Activated T-helper 9 cell treated with anti-CD3 and anti-CD28 coated beads, Interleukin-2, amount 50 U/mL, for 16 hours (primary cell): ENCODE measurements around the gene S1PR2.
"Not testable (repeated sequence)": the region's sequence is repeated elsewhere in the genome, so short reads cannot be mapped to it uniquely, and the experiment has no call there.

ENCODE experiments used
- DNase-seq: peaks from one replicate; pipeline ENCODE4 v3.0.0-alpha.2; 2020; ENCODE audit warnings: low read depth

The S1PR2 gene

GRCh38 chr19:10252707-10253106, 21.6 kb upstream of the S1PR2 start:
- DNase-seq, result no peak

GRCh38 chr19:10251792-10252694, 20.9 kb upstream of the S1PR2 start, which contains the start of gene MRPL4:
MRPL4 (plus strand) TSS chr19:10252214; CDS start chr19:10252254, 40 bp downstream.
- DNase-seq, result peak; percentile 91

- DNase-seq, result no peak
These were observed 15.4 kb upstream of the S1PR2 start for GRCh38 chr19:10246511-10246910.

GRCh38 chr19:10245189-10245939, 14.2 kb upstream of the S1PR2 start:
- DNase-seq, result no peak

- DNase-seq, result no peak
These were observed 12.5 kb upstream of the S1PR2 start for GRCh38 chr19:10243606-10244005.

GRCh38 chr19:10241826-10242449, 10.8 kb upstream of the S1PR2 start:
- not testable (repeated sequence) for DNase-seq

GRCh38 chr19:10238172-10238783, 7.1 kb upstream of the S1PR2 start:
- no peak for DNase-seq

GRCh38 chr19:10237702-10238101, 6.6 kb upstream of the S1PR2 start:
- DNase-seq, result no peak

GRCh38 chr19:10235409-10235808, 4.3 kb upstream of the S1PR2 start:
- not testable (repeated sequence) for DNase-seq

- DNase-seq, result no peak
These were observed 3.9 kb upstream of the S1PR2 start for GRCh38 chr19:10235003-10235402.

GRCh38 chr19:10233946-10234345, 2.8 kb upstream of the S1PR2 start:
- no peak for DNase-seq

GRCh38 chr19:10231612-10232228, 589 bp upstream of the S1PR2 start:
- no peak for DNase-seq

- peak; percentile 70 for DNase-seq
These were observed 814 bp downstream of the S1PR2 start for GRCh38 chr19:10230173-10230860.

- DNase-seq, result no peak
These were observed 2.2 kb downstream of the S1PR2 start for GRCh38 chr19:10228920-10229319.

GRCh38 chr19:10228393-10228792, 2.7 kb downstream of the S1PR2 start:
- DNase-seq, result no peak

- no peak for DNase-seq
These were observed 3.8 kb downstream of the S1PR2 start for GRCh38 chr19:10227026-10227971.

GRCh38 chr19:10226376-10227025, 4.6 kb downstream of the S1PR2 start:
- no peak for DNase-seq

- DNase-seq, result no peak
These were observed 5.1 kb downstream of the S1PR2 start for GRCh38 chr19:10226021-10226375.

GRCh38 chr19:10224337-10224736, 6.8 kb downstream of the S1PR2 start:
- DNase-seq, result no peak
